DOHH2 (cell line): ENCODE results near the gene PCBP3.

Source experiments
- H3F3A ChIP-seq: fragments of 200-600 bp; sonication (generic), shearing (Covaris generic); 2 replicates; pipeline ENCODE4 v1.6.0; 2016; ENCODE audit warnings: antibody characterized with exemption, mild to moderate bottlenecking; ENCODE audit not compliant: control insufficient read depth, insufficient read depth
- H3K27ac ChIP-seq: fragments of 200-600 bp; sonication (generic); 2 replicates; pipeline ENCODE4 v1.5.1; 2014; ENCODE audit warnings: low read depth, mild to moderate bottlenecking, low read length, moderate library complexity
- H3K27me3 ChIP-seq: fragments of 200-600 bp; sonication (generic); 2 replicates; pipeline ENCODE4 v1.6.1; 2014; ENCODE audit warnings: mild to moderate bottlenecking, low read length, mixed read lengths; ENCODE audit not compliant: control insufficient read depth
- H3K36me3 ChIP-seq: fragments of 200-600 bp; sonication (generic); 2 replicates; pipeline ENCODE4 v1.6.1; 2014; ENCODE audit warnings: mild to moderate bottlenecking, low read length, moderate library complexity, mixed read lengths; ENCODE audit not compliant: control insufficient read depth
- H3K4me1 ChIP-seq: fragments of 200-600 bp; sonication (generic); 2 replicates; pipeline ENCODE4 v1.6.1; 2014; ENCODE audit warnings: mild to moderate bottlenecking, low read length, mixed read lengths; ENCODE audit not compliant: control insufficient read depth
- H3K4me2 ChIP-seq: fragments of 200-600 bp; sonication (generic); 2 replicates; pipeline ENCODE4 v1.6.0; 2014; ENCODE audit warnings: mild to moderate bottlenecking, low read length, moderate library complexity
- H3K4me3 ChIP-seq: fragments of 200-600 bp; sonication (generic); 2 replicates; pipeline ENCODE4 v1.5.1; 2014; ENCODE audit warnings: mild to moderate bottlenecking, low read length, mixed read lengths
- H3K79me2 ChIP-seq: fragments of 200-600 bp; sonication (generic); 2 replicates; pipeline ENCODE4 v1.6.1; 2014; ENCODE audit warnings: mild to moderate bottlenecking, low read length, mixed read lengths; ENCODE audit not compliant: control insufficient read depth
- H3K9me2 ChIP-seq: fragments of 200-600 bp; sonication (generic); replicated peaks from 2 replicates; pipeline ENCODE4 v1.6.1; 2014; ENCODE audit warnings: mild to moderate bottlenecking, low read length, mixed read lengths; ENCODE audit not compliant: control insufficient read depth
- H3K9me3 ChIP-seq: fragments of 200-600 bp; sonication (generic); 2 replicates; pipeline ENCODE4 v1.6.1; 2014; ENCODE audit warnings: antibody characterized with exemption, low read length, mixed read lengths; ENCODE audit not compliant: control insufficient read depth, insufficient read depth
- H4K20me1 ChIP-seq: fragments of 200-600 bp; sonication (generic); 2 replicates; pipeline ENCODE4 v1.6.0; 2014; ENCODE audit warnings: low read depth, mild to moderate bottlenecking, antibody characterized with exemption, low read length, moderate library complexity; ENCODE audit not compliant: control insufficient read depth, insufficient read depth
- CTCF ChIP-seq: fragments of 200-600 bp; sonication (generic); IDR thresholded peaks from one replicate; pipeline ENCODE4 v1.5.1; 2014; ENCODE audit warnings: antibody characterized with exemption, mild to moderate bottlenecking, low read depth, low read length; ENCODE audit not compliant: poor library complexity, severe bottlenecking
- EZH2phosphoT487 ChIP-seq: fragments of 200-600 bp; sonication (generic); IDR thresholded peaks from 2 replicates; pipeline ENCODE4 v1.6.1; 2017; ENCODE audit warnings: borderline replicate concordance, mild to moderate bottlenecking, antibody characterized with exemption, low read length, moderate library complexity, mixed read lengths

PCBP3 gene

DNA sequence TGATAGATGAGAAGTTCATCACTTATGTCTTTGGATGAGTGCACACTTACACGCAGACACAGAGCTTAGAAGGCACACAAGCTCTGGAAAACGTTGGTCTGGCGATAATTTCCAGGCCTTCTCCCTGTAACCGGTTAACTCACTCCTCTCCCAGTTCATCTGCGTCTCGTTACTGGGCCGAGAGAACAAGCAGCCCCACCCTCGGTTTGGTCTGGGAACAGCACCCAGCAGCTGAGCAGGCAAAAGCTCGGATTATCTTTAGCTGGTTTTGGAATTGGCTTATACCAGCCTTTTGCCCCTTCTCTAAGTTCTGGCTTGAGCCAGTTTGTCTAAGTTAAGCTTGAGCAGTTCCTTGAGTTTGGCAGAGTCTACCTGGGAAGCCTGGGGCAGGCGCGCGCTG is 310.7 kb downstream of the PCBP3 start:
- Histone ChIP-seq H3K36me3 (no peaks in the 10 kb centered on the region), H3K4me2 (no peak overlapping the region), H3K27me3 (peaks cover 5% of the 10 kb centered on the region; the same call in 1 of the 2 replicates), H3F3A (no peaks in the 10 kb centered on the region), H3K79me2 (no peaks in the 10 kb centered on the region), H4K20me1 (no peaks in the 10 kb centered on the region), H3K9me2 (no peaks in the 10 kb centered on the region), H3K4me3 (no peak overlapping the region), H3K9me3 (no peaks in the 10 kb centered on the region), H3K27ac (no peak overlapping the region), H3K4me1 (no peaks in the 10 kb centered on the region)
- TF ChIP-seq EZH2phosphoT487 (no peak), CTCF (no peak)

GRCh38 chr21:45954921-45955320 is 311.4 kb downstream of the PCBP3 start:
- TF ChIP-seq EZH2phosphoT487 (no peak), CTCF (no peak)
- Histone ChIP-seq H4K20me1 (no peaks in the 10 kb centered on the region), H3K4me2 (no peak overlapping the region), H3K4me3 (no peak overlapping the region), H3K27ac (no peak overlapping the region), H3K27me3 (peaks cover 5% of the 10 kb centered on the region; the same call in 1 of the 2 replicates), H3K79me2 (no peaks in the 10 kb centered on the region), H3K9me2 (no peaks in the 10 kb centered on the region), H3K9me3 (no peaks in the 10 kb centered on the region), H3F3A (no peaks in the 10 kb centered on the region), H3K4me1 (no peaks in the 10 kb centered on the region), H3K36me3 (no peaks in the 10 kb centered on the region)

DNA sequence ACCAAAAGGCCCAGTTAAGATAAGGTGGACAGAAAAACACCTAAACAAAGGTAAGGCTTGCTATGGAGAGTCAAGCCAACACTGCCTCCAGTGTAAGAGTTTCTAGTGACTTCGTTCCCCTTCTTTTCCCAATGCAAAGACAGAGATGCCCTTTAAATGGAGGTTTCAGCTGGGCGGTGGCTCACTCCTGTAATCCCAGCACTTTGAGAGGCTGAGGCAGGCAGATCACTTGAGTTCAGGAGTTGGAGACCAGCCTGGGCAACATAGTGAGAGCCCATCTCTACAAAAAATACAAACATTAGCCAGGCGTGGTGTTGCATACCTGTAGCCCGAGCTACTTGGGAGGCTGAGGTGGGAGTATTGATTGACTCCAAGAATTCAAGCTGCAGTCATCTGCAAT is 314.0 kb downstream of the PCBP3 start:
- TF ChIP-seq CTCF (no peak), EZH2phosphoT487 (no peak)
- H3K4me3 ChIP-seq, result no peak overlapping the region
- peaks cover 5% of the 10 kb centered on the region; the same call in 1 of the 2 replicates for H3K27me3 ChIP-seq
- H3F3A ChIP-seq, result no peaks in the 10 kb centered on the region
- H3K4me1 ChIP-seq, result no peaks in the 10 kb centered on the region
- no peaks in the 10 kb centered on the region for H3K36me3 ChIP-seq
- 0 out of 2 replicates have a peak, but pooled peaks cover 6% of the 10 kb centered on the region for H3K9me3 ChIP-seq
- H3K27ac ChIP-seq, result no peak overlapping the region
- no peak overlapping the region for H3K4me2 ChIP-seq
- H4K20me1 ChIP-seq, result no peaks in the 10 kb centered on the region
- no peaks in the 10 kb centered on the region for H3K9me2 ChIP-seq
- H3K79me2 ChIP-seq, result no peaks in the 10 kb centered on the region
